Ascending aorta (tissue), 2 donors: ENCODE data around the gene OR7A5. TPM values are rescaled to one million over a fixed set of nuclear protein-coding genes. Genes with fewer than 3 reads are reported as not detected.
"Not testable (repeated sequence)": the region's sequence is repeated elsewhere in the genome, so short reads cannot be mapped to it uniquely, and the experiment has no call there.

Experiments
- DNase-seq, 2 donors: peaks; one replicate each; pipeline ENCODE4 v3.0.0-alpha.2; 2019; ENCODE audit warnings: low spot score in 2 of 2
- H3K27ac ChIP-seq, 2 donors: fragments of 200-600 bp; sonication (generic); one replicate each; pipeline ENCODE4 v1.5.1; 2016 to 2017; ENCODE audit warnings: mild to moderate bottlenecking in 1 of 2
- H3K27me3 ChIP-seq: fragments of 200-600 bp; sonication (generic); one replicate; pipeline ENCODE4 v1.5.1; 2017
- H3K36me3 ChIP-seq, 2 donors: fragments of 200-600 bp; sonication (generic); one replicate each; pipeline ENCODE4 v1.5.1; 2016
- H3K4me1 ChIP-seq, 2 donors: fragments of 200-600 bp; sonication (generic); one replicate each; pipeline ENCODE4 v1.5.1; 2016 to 2017; ENCODE audit warnings: mild to moderate bottlenecking in 1 of 2
- H3K4me3 ChIP-seq, 2 donors: fragments of 200-600 bp; sonication (generic); one replicate each; pipeline ENCODE4 v1.5.1; 2016 to 2017; ENCODE audit warnings: mild to moderate bottlenecking in 1 of 2
- H3K9me3 ChIP-seq, 2 donors: fragments of 200-600 bp; sonication (generic); one replicate each; pipeline ENCODE4 v1.5.1; 2016
- intact Hi-C: fragments of 100-400 bp; cut with DNase I; formaldehyde crosslinking; loops from one replicate; pipeline ENCODE4 v1.15.1; 2023
- total RNA-seq: library from RNA; depleted of rRNA; stranded (reverse); fragments of >200 nt; gene quantifications from one replicate; pipeline ENCODE4 v1.1.0, GENCODE V29; 2016
- TF ChIP-seq, protein P1 (sequence below), 3 experiments: fragments of 200-600 bp in 2 of 3; fragments of 450-650 bp in 1 of 3; sonication (generic) in 2 of 3; IDR thresholded peaks; one replicate each; pipeline ENCODE4 v1.5.1; 2016 to 2019; ENCODE audit warnings: antibody characterized with exemption in 3 of 3, mild to moderate bottlenecking in 1 of 3, moderate library complexity in 1 of 3

Gene OR7A5
- total RNA-seq, 1 donor from 2014 or later, result not detected

DNA sequence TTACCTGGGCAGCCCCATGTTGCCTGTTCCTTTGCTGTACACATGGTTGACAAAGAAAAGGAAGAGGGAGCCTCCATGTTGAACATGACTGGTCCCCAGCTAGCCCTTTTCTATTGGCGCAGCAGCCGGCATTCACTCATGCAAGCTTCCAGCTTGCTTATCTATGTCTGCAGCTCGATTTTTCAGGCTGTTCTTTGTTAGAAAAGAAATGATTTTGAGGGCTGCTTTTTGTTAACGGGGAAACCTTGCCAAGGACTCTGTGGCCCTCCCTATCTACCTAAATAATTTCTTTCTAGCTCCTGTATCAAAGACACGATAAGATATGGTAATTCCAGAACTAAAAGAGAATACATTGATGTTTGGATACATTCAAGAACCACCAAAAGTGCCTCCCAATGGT, 36.2 kb downstream of the OR7A5 start:
- H3K27ac ChIP-seq, result no peak overlapping the region
- H3K27me3 ChIP-seq, result no peaks in the 10 kb centered on the region
- no peaks in the 10 kb centered on the region for H3K36me3 ChIP-seq
- intact Hi-C loops, result no loop called here
- TF ChIP-seq, protein P1, sequence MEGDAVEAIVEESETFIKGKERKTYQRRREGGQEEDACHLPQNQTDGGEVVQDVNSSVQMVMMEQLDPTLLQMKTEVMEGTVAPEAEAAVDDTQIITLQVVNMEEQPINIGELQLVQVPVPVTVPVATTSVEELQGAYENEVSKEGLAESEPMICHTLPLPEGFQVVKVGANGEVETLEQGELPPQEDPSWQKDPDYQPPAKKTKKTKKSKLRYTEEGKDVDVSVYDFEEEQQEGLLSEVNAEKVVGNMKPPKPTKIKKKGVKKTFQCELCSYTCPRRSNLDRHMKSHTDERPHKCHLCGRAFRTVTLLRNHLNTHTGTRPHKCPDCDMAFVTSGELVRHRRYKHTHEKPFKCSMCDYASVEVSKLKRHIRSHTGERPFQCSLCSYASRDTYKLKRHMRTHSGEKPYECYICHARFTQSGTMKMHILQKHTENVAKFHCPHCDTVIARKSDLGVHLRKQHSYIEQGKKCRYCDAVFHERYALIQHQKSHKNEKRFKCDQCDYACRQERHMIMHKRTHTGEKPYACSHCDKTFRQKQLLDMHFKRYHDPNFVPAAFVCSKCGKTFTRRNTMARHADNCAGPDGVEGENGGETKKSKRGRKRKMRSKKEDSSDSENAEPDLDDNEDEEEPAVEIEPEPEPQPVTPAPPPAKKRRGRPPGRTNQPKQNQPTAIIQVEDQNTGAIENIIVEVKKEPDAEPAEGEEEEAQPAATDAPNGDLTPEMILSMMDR (IDR thresholded peaks at IDR 0.05), result no peak
- DNase-seq, result no peak
- H3K4me3 ChIP-seq, result no peak overlapping the region
- H3K4me1 ChIP-seq, result no peaks in the 10 kb centered on the region
- no peaks in the 10 kb centered on the region for H3K9me3 ChIP-seq

DNA sequence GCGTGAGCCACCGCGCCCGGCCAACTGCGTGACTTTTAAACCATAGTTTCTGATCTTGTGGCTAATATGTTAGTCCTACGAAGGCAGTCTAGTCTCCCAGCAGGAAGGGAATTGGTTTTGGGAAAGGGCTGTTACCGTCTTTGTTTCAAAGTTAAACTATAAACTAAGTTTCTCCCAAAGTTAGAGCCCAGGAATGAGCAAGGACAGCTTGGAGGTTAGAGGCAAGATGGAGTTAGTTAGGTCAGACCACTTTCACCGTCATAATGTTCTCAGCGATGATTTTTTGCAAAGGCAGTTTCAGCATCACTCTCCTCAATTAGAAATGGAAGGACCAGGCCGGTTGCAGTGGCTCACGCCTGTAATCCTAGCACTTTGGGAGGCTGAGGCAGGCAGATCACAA, 39.0 kb downstream of the OR7A5 start:
- H3K4me3 ChIP-seq, result no peak overlapping the region
- TF ChIP-seq, protein P1 (IDR thresholded peaks at IDR 0.05), result no peak
- no peaks in the 10 kb centered on the region for H3K27me3 ChIP-seq
- no peak overlapping the region for H3K27ac ChIP-seq
- no peaks in the 10 kb centered on the region for H3K36me3 ChIP-seq
- intact Hi-C loops, result no loop called here
- no peaks in the 10 kb centered on the region for H3K4me1 ChIP-seq
- DNase-seq, result no peak
- H3K9me3 ChIP-seq, result peaks cover 0 to 4% of the 10 kb centered on the region in 2 donors

DNA sequence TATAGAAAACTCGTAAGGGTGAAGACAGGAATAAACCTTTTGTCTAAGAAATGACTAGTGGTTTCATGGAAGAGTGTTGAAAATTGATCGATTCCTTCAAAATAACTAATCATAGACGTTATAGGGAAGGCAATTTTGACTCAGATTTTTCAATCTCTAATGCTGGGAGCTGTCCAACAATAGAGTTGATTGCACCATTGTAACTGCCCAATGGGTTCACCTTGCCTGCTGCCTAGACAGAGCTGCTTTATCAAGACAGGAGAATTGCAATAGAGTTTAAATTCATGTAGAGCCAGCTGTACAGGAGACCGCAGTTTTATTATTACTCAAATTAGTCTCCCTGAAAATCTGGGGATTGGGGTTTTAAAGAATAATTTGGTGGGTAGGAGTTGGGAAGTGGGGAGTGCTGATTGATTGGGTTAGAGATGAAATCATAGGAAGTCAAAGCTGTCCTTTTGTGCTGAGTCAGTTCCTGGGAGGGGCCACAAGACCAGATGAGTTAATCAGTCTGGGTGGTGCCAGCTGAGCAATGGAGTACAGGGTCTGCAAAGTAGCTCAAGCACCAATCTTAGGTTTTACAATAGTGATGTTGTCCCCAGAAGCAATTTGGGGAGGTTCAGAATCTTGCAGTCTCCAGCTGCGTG, 39.8 kb downstream of the OR7A5 start:
- Histone ChIP-seq H3K27ac (no peak overlapping the region), H3K36me3 (no peaks in the 10 kb centered on the region), H3K9me3 (peaks cover 0 to 4% of the 10 kb centered on the region in 2 donors), H3K4me3 (no peak overlapping the region), H3K4me1 (no peaks in the 10 kb centered on the region), H3K27me3 (no peaks in the 10 kb centered on the region)
- intact Hi-C loops, result no loop called here
- DNase-seq, result no peak
- TF ChIP-seq, protein P1 (IDR thresholded peaks at IDR 0.05), result no peak

DNA sequence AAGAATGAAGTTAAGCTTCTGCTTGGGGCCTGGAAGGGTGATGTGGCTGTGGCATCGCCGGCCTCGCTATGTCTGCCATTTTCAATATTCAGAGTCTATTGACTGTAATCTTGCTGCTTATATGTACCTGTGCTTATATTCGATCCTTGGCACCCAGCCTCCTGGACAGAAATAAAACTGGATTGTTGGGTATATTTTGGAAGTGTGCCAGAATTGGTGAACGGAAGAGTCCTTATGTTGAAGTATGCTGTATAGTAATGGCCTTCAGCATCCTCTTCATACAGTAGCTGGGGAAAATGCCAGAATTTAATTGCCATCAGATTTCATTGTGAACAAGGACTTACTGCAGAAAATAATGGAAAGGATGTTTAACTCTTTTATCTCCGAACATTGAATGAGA, 42.7 kb downstream of the OR7A5 start:
- H3K4me3 ChIP-seq, intact Hi-C loops, DNase-seq, H3K27ac ChIP-seq, H3K36me3 ChIP-seq, H3K9me3 ChIP-seq, H3K27me3 ChIP-seq, H3K4me1 ChIP-seq: not testable (repeated sequence)

DNA sequence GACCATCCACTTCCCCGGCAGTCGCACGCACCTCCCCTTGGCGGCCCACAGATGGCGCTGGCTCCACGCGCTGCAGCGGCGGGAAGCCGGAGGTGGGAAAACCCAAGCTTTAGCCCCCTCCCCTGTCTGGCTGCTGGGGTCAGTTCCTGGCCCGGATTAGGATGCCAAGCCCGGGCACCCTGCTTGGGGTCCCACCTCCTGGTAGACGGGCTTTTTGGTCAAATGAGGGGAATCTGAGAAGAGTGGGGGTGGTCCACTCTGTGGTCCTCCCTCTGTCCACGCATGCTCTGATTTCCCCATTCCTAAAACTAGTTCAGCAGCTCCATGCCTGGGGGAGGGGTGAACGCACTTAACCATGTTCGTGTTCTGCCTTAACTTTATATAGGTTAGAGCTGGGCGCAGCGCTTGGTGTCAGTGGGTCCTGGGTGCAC, 48.5 kb downstream of the OR7A5 start:
- Histone ChIP-seq H3K36me3 (no peaks in the 10 kb centered on the region), H3K4me1 (no peaks in the 10 kb centered on the region), H3K9me3 (no peaks in the 10 kb centered on the region), H3K4me3 (no peak overlapping the region), H3K27ac (no peak overlapping the region), H3K27me3 (no peaks in the 10 kb centered on the region)
- TF ChIP-seq, protein P1 (IDR thresholded peaks at IDR 0.05), result peak in 1 of 3 experiments; percentile 29
- DNase-seq, result no peak
- intact Hi-C loops, result no loop called here

DNA sequence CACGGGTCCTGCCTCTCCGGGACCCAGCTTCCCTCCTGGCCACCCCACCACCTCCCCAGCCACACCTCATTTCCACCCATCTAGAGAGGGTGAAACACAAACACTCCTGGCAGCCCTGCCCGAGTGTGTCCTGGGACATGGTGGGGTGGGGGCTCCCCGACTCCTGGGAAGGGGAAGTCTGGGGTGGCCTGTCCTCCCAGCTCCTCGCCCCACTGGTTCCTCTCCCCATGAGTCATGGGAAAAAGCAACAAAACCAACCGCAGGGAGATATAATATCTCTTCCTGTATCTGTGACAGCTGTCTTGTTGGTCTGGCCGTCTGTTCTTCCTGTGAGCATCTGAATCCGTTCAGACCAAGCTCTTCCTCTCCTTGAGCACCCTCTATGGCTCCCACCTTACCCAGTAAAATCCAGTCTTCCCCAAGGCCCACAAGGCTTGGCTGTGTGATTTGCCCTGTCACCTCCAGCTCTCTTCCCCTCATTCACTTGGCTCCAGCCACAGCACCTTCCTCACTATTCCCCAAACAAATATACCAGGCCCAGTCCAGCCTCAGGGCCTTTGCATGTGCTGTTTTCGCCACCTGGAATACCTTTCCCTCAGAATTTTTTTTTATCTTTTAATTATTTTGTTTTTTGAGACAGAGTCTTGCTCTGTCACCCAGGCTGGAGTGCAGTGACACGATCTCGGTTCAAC, 49.7 kb downstream of the OR7A5 start:
- peak; percentile 15 to 70 for DNase-seq
- H3K4me3 ChIP-seq, H3K36me3 ChIP-seq, H3K27ac ChIP-seq, H3K9me3 ChIP-seq, H3K4me1 ChIP-seq, H3K27me3 ChIP-seq, intact Hi-C loops: not testable (repeated sequence)

DNA sequence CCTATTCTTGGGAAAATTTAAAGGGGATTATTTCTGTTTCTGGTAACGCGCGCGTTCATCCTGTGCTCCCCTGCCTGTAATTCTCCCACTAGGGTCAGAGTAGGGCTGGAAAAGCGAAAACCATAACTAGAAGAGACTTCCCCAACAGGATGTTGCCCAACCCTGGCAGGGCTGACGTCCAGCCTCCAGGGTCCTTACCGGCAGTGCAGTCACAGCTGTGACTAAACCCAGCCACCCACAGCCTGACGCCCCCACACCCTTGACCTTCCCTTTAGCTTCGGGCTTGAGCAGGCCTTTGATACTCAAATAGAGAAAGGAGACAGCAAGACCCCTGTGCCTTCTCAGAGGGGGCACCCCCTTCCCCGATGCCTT, 50.3 kb downstream of the OR7A5 start:
- H3K9me3 ChIP-seq, intact Hi-C loops, H3K4me3 ChIP-seq: not testable (repeated sequence)

DNA sequence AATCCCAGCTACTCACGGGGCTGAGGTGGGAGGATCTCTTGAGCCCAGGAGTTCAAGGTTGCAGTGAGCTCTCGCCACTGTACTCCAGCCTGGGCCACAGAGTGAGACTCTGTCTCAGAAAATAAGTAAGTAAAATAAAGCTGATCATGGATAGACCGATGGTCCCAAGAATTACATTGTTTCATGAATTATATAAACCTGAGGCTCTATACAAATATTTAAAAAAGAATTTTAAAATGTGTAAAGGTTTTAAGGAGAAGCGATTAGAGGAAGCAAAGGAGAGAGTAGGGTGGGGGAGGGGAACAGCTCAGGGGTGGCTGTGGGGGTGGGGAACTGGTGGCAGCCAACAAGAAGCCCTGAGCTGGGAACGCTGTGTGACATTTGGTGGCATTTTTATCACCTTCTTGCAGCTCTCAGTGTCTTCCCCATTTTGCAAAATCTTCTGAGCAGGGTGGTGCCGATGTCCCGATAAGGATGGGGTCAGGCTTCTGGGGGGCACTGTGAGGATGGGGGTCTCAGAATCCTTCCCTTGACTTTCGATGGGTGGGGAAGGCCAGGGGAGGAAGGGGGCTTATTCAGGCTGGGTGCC, 51.5 kb downstream of the OR7A5 start:
- H3K9me3 ChIP-seq, intact Hi-C loops, H3K27me3 ChIP-seq, H3K4me3 ChIP-seq, H3K4me1 ChIP-seq, DNase-seq, H3K36me3 ChIP-seq, H3K27ac ChIP-seq: not testable (repeated sequence)

More for the DNA sequence above, 50.3 kb downstream of the OR7A5 start:
- not testable (repeated sequence) for H3K27me3 ChIP-seq, H3K27ac ChIP-seq, H3K4me1 ChIP-seq, H3K36me3 ChIP-seq
- peak; percentile 25 to 77 for DNase-seq
